ENCODE results near the gene SMARCA2. TPM values are rescaled to one million over a fixed set of nuclear protein-coding genes. Genes with fewer than 3 reads are reported as not detected.

The SMARCA2 gene
- total and polyA plus RNA-seq, 9 donors: 108 to 404 (median 199) TPM

- WGBS, 3 donors: 87 to 93% (median 92%) methylated on average over 3 of the region's 3 CpGs
- no peak for DNase-seq
These were observed 25.7 kb downstream of the SMARCA2 start for GRCh38 chr9:2040828-2041227.

DNA sequence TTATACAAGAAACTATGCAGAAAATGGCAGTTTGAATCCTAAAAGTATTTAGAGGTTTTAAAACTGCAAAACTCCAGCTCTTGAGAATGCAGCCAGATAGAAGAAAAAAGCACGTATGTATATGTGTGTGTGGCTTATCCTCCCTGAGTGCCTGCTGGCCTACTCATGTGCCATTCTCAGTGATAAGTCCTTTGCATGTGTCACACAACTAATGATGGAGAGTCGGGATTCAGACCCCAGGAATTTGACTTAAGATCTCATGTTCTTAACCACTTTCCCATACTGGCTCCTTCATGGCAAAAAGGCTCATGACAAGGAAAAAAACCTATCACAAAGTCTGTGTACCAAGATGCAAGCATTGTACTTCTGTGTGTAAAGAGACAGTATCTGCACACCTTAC lies 26.6 kb downstream of the SMARCA2 start:
- intact Hi-C loops (cut with DNase I): loop anchor here in 1 of 4 donors (10.0 kb wide), 1 partner anchor 97 kb away; no protein-coding TSS in a partner anchor
- Histone ChIP-seq H3K4me1 (ENCODE audit: insufficient read depth) (peaks cover 5% of the 10 kb centered on the region), H3K4me3 (no peak overlapping the region), H3K9me3 (no peaks in the 10 kb centered on the region), H3K27me3 (no peaks in the 10 kb centered on the region), H3K36me3 (no peaks in the 10 kb centered on the region), H3K27ac (no peak overlapping the region)
- no peak for TF ChIP-seq EP300 (IDR thresholded peaks at IDR 0.05)
- TF ChIP-seq POLR2A (IDR thresholded peaks at IDR 0.05): no peak
- TF ChIP-seq, protein P1, sequence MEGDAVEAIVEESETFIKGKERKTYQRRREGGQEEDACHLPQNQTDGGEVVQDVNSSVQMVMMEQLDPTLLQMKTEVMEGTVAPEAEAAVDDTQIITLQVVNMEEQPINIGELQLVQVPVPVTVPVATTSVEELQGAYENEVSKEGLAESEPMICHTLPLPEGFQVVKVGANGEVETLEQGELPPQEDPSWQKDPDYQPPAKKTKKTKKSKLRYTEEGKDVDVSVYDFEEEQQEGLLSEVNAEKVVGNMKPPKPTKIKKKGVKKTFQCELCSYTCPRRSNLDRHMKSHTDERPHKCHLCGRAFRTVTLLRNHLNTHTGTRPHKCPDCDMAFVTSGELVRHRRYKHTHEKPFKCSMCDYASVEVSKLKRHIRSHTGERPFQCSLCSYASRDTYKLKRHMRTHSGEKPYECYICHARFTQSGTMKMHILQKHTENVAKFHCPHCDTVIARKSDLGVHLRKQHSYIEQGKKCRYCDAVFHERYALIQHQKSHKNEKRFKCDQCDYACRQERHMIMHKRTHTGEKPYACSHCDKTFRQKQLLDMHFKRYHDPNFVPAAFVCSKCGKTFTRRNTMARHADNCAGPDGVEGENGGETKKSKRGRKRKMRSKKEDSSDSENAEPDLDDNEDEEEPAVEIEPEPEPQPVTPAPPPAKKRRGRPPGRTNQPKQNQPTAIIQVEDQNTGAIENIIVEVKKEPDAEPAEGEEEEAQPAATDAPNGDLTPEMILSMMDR (IDR thresholded peaks at IDR 0.05): no peak
- 89 to 96% (median 92%) methylated on average over 2 of the region's 2 CpGs for whole genome bisulfite sequencing, 3 donors
- DNase-seq: no peak

More at GRCh38 chr9:2040828-2041227, 25.7 kb downstream of the SMARCA2 start:
- Histone ChIP-seq H3K4me3 (no peak overlapping the region), H3K36me3 (no peaks in the 10 kb centered on the region), H3K27me3 (no peaks in the 10 kb centered on the region), H3K4me1 (ENCODE audit: insufficient read depth) (peaks cover 5% of the 10 kb centered on the region), H3K27ac (no peak overlapping the region), H3K9me3 (no peaks in the 10 kb centered on the region)
- intact Hi-C loops (cut with DNase I): loop anchor here in 1 of 4 donors (10.0 kb wide), 1 partner anchor 96 kb away; no protein-coding TSS in a partner anchor
- no peak for TF ChIP-seq EP300 (IDR thresholded peaks at IDR 0.05)
- TF ChIP-seq, protein P1 (IDR thresholded peaks at IDR 0.05): no peak
- TF ChIP-seq POLR2A (IDR thresholded peaks at IDR 0.05): no peak

DNA sequence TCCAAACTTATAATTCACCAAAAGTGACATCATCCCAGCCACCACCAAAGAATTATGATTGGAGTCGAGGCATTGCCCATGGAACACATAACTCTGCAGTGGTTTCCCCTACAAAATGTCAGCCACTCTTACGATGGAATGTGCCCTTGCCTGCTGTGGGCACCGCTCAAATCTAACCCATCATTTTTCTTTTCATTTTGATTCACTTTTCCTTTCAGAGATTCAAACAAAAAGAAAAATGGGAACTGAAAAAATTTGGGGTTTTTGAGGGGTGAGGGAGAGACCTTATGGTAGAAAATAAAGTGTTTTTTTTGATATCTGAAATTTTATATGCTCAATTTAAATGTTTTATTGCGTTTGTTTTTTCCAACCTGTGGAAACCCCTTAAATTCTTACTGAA lies 28.1 kb downstream of the SMARCA2 start:
- no peak overlapping the region for H3K27ac ChIP-seq
- H3K4me1 ChIP-seq (ENCODE audit: insufficient read depth): peaks cover 5% of the 10 kb centered on the region
- H3K4me3 ChIP-seq: no peak overlapping the region
- no peaks in the 10 kb centered on the region for H3K9me3 ChIP-seq
- TF ChIP-seq POLR2A (IDR thresholded peaks at IDR 0.05) (no peak), EP300 (IDR thresholded peaks at IDR 0.05) (no peak)
- TF ChIP-seq, protein P1 (IDR thresholded peaks at IDR 0.05): no peak
- 85 to 94% (median 93%) methylated on average over 4 of the region's 4 CpGs for WGBS, 3 donors
- DNase-seq: no peak
- intact Hi-C loops (cut with DNase I): loop anchor here in 1 of 4 donors (10.0 kb wide), 1 partner anchor 98 kb away; no protein-coding TSS in a partner anchor
- H3K36me3 ChIP-seq: no peaks in the 10 kb centered on the region
- H3K27me3 ChIP-seq: no peaks in the 10 kb centered on the region

GRCh38 chr9:2043881-2044462 lies 28.8 kb downstream of the SMARCA2 start:
- no peaks in the 10 kb centered on the region for H3K36me3 ChIP-seq

More at GRCh38 chr9:2043881-2044462, 28.8 kb downstream of the SMARCA2 start:
- intact Hi-C loops (cut with DNase I): loop anchor here in 1 of 4 donors (10.0 kb wide), 1 partner anchor 99 kb away; no protein-coding TSS in a partner anchor
- H3K9me3 ChIP-seq: no peaks in the 10 kb centered on the region
- 64 to 71% (median 68%) methylated on average over 12 of the region's 12 CpGs for WGBS, 3 donors
- H3K27me3 ChIP-seq: no peaks in the 10 kb centered on the region
- no peak overlapping the region for H3K27ac ChIP-seq
- H3K4me3 ChIP-seq: no peak overlapping the region
- peaks cover 5% of the 10 kb centered on the region for H3K4me1 ChIP-seq (ENCODE audit: insufficient read depth)
- no peak for DNase-seq
- TF ChIP-seq POLR2A (IDR thresholded peaks at IDR 0.05) (no peak), EP300 (IDR thresholded peaks at IDR 0.05) (no peak)
- TF ChIP-seq, protein P1 (IDR thresholded peaks at IDR 0.05): no peak
